ENCODE measurements around the gene TRAF1.

Gene TRAF1

GRCh38 chr9:120910643-120911042 is 16.0 kb downstream of the TRAF1 start:
- DNase-seq (ENCODE audit: low read depth) = no peak

GRCh38 chr9:120909904-120910303 is 16.7 kb downstream of the TRAF1 start:
- DNase-seq (ENCODE audit: low read depth) = no peak

DNA sequence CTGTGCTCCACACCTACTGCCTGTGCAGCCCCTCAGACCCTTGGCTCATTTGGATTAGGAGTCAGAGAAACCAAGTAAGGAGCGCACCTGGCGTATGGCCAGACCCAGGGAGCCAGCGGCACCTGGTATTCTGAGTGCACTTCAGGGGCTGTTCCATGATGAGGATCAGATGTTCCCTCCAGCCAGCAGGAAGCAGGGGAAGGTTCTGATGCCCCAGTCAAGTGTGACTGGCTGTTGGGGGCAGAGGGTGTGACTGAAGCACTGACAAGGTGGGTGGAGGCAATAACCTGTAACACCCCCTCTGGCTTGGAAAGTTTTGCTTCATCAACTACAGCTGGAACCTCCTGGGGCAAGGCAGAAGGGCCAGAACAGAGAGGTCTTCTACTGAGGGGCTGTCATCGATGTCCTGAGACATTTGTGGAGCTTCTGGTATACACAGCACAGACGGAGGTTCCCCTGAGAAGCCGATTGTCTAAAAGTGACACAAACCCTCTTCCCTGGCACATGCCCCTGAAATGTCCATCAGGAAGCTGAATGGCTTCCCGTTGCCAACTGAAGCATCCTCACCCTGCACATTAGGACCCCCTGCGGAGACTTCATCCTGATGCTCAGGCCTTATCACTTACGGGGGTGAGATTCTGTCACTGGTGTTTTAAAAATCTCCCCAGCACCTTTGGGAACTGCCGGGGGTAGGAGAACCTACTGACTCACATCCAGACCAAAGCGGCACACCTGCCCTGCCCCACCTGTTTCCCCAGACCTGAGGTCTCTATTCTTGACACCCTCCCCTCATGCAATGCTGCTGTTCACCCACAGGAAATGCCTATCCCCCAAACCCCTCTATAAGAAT is 21.1 kb downstream of the TRAF1 start:
- no peak for DNase-seq (ENCODE audit: low read depth)

- DNase-seq (ENCODE audit: low read depth) = no peak
Observed at GRCh38 chr9:120904978-120905301, 21.7 kb downstream of the TRAF1 start.

DNA sequence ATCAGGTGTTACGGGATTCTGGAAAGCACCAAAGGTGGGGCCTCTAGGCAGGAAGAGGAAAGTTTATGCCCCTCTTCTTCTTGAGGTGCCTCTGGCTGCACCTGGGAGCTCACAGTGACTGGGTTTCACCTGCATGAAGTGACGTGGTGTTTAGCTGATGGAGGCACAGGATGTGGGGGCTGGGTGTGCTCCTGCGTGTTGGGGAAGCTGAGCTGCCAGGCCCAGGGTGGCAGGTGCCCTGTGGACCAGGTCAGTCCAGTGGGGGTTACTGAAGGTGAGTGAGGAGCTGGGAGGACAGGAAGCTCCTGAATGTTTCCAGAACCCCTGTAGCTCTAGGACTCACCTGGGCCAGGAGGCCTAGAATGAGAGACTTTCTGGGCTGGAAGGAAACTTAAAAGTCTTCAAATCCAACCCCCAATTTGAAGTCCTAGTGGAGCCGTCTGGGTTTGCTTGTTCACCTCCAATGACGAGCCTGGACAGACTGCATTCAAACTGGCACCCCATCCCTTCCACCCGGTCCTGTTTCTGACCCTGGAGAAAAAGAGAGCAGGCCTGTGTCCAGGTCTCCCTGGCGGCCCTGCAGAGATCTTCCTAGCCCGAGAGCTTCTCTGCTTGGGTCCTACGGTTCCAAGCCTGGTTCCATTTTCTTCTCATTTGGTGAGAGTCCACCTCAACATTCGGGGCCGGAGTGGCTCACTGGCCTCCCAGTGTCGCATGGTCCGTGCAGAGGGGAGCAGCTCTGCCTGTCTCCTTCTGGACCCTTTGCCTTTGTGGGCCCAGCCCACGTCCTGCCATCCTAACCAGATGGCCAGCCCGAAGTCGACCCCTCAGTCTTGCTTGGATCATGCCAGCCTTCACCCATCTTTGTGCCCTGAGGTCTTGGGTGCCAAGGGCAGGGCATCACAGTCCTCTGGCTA is 22.3 kb downstream of the TRAF1 start:
- no peak for DNase-seq (ENCODE audit: low read depth)

DNA sequence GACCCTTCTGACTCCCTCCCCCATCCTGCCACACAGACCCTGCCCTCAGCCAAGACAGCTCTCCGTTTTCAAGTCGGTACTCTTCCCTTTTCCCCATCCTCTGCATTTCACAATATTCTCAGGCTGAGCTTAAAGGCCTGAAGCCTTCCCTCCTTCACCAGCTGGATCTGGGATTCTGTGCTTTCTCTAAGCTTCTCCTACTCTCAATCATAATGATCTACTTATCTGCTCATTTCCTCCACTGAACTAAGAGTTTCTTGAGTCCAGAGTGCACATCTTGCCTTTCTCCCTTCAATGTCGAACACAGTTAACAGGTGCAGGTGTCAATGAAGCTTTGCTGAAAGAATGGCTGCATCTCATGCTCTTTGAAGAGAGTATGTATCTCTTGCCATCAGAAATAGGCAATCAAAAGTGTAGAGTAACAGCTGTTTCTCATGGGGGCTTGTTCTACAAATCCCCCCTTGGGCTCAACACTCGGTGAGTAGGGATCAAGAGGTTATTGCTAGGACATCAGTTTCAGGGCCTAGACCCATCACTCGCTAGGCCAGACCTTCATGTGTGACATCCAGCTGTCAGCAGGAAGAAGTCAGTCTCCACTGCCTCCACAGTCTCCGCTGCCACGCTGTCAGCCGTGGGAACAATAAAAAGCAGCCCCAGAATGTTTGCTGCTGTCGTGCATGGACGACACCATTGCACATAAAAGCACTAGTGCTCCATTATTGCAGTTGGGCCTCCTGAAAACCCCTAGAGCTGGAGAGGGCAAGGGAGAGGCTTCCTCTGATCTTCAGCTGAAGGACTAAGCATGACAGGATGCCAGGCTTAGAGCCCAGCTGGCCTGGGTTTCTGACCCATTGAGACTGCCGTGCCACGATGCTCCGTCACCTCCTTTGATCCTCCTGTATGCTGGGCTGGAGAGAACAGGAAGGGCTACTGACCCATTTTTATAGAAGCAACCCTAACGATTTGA is 23.7 kb downstream of the TRAF1 start:
- DNase-seq (ENCODE audit: low read depth) = no peak

DNA sequence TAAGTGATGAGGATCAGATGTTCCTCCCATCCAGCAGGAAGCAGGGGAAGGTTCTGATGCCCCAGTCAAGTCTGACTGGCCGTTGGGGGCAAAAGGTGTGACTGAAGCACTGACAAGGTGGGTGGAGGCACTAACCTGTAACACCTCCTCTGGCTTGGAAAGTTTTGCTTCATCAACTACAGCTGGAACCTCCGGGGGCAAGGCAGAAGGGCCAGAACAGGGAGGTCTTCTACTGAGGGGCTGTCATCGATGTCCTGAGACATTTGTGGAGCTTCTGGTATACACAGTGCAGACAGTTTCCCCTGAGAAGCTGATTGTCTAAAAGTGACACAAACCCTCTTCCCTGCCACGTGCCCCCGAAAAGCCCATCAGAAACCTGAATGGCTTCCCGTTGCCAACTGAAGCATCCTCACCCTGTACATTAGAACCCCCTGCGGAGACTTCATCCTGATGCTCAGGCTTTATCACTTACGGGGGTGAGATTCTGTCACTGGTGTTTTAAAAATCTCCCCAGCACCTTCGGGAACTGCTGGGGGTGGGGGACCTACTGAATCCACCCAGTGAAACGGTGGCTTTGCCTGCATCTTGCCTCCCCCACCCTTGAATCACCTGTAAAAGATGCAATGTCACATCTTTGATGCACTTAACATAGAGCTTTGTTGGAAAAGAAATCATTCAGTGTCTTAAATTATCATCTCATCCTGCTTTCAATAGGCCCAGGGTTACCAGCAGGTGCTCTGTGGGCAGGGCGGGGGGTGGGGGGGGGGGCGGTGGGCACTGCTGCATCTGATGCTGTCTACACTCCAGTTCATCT is 24.6 kb downstream of the TRAF1 start:
- no peak for DNase-seq (ENCODE audit: low read depth)

- no peak for DNase-seq (ENCODE audit: low read depth)
Observed at GRCh38 chr9:120900824-120901223, 25.8 kb downstream of the TRAF1 start.

- DNase-seq (ENCODE audit: low read depth) = no peak
Observed at GRCh38 chr9:120899490-120900068, 27.0 kb downstream of the TRAF1 start.

- DNase-seq (ENCODE audit: low read depth) = no peak
Observed at GRCh38 chr9:120898396-120898795, 28.2 kb downstream of the TRAF1 start.

DNA sequence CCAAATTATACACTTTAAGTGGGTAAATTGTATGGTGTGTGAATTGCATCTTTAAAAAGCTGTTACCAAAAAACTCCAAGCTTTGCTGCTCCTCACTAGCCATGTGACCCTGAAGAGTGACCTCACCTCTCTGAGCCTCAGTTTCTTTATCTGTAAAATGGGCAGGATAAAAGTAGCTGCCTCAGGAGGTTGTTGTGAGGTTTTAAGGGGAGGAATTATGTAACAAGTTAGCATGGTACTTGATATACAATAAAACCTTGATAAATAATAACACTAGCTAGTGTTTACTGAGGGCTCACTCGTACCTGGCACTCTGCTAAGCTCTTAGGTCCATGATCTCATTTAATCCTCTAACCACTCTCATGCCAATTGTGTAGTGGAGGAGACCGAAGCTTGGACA is 30.6 kb downstream of the TRAF1 start:
- DNase-seq (ENCODE audit: low read depth) = no peak

DNA sequence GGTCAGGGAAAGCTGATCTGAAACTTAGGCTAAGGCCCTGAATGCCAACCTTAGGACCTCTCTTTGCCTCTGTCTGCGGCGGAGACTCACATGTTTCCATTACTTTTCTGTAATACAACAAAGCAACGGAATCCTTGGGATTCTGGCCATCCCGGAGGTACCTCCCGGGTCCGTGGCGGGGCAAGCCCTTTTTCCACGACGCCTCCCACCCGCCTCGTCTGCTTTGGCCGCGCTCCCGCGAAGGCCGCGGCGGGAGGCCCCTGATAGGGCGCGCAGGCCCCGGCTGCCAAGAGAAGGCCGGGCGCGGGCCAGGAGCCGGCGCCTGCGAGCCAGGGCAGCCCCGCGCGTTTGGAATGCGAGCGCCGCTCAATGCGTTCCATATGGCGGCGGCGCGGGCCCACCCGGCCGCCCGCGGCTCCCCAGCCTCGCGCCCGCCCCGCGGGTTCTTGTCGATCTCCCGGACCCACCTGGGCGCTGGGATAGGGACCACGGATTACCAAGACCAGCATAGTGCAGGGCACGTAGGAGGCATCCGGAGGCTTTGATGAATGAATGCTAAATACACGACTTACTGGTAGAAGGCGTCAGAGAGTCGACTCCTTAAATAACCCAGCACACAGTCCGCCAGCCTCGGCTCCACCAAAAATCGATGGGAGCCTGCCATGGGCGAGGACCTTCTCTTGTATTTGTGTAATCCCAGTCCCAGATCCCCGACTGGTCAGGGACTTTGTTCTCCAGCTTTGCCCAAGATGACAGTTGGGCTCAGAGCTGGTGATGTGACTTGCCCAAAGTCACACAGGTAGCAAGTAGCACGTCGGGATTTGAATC is 32.1 kb downstream of the TRAF1 start:
- no peak for DNase-seq (ENCODE audit: low read depth)

- DNase-seq (ENCODE audit: low read depth) = no peak
Observed at GRCh38 chr9:120893611-120894307, 32.8 kb downstream of the TRAF1 start.

- DNase-seq (ENCODE audit: low read depth) = peak; percentile 45
Observed at GRCh38 chr9:120892748-120893610, 33.6 kb downstream of the TRAF1 start.

GRCh38 chr9:120891884-120892747 is 34.5 kb downstream of the TRAF1 start:
- no peak for DNase-seq (ENCODE audit: low read depth)

- no peak for DNase-seq (ENCODE audit: low read depth)
Observed at GRCh38 chr9:120891245-120891883, 35.2 kb downstream of the TRAF1 start.

Measured in stromal cell of bone marrow (primary cell).